Left kidney (tissue), 8 donors: ENCODE data around the gene LRRC58. TPM values are rescaled to one million over a fixed set of nuclear protein-coding genes. Genes with fewer than 3 reads are reported as not detected.
"Not testable (repeated sequence)": the region's sequence is repeated elsewhere in the genome, so short reads cannot be mapped to it uniquely, and the experiment has no call there.

Experiments
- DNase-seq: peaks from one replicate; pipeline ENCODE4 v3.0.0-alpha.2; 2013
- long read RNA-seq, 8 donors: transcript quantifications; one replicate each; lab custom pipeline, GENCODE V29; 2026
- polyA plus RNA-seq: library from polyadenylated mRNA; unstranded; fragments of 120-200 nt; gene quantifications from one replicate; pipeline ENCODE4 v1.2.1, GENCODE V29; 2013; ENCODE audit not compliant: insufficient read length

Gene LRRC58
- 37.4 TPM for polyA plus RNA-seq
- long read RNA-seq, donor 1, full-length matches to known transcripts, result 6 of 6 reads
- long read RNA-seq, donor 1, partial matches to known transcripts, result 0 of 6 reads
- long read RNA-seq, donor 1, other reads (novel, unspliced or antisense), result 0 of 6 reads
- long read RNA-seq, donor 2, full-length matches to known transcripts, result 8 of 8 reads
- long read RNA-seq, donor 2, partial matches to known transcripts, result 0 of 8 reads
- long read RNA-seq, donor 2, other reads (novel, unspliced or antisense), result 0 of 8 reads
- long read RNA-seq, donor 3, full-length matches to known transcripts, result 3 of 3 reads
- long read RNA-seq, donor 3, partial matches to known transcripts, result 0 of 3 reads
- long read RNA-seq, donor 3, other reads (novel, unspliced or antisense), result 0 of 3 reads
- long read RNA-seq, donor 4, result 0 reads
- long read RNA-seq, donor 5, full-length matches to known transcripts, result 8 of 8 reads
- long read RNA-seq, donor 5, partial matches to known transcripts, result 0 of 8 reads
- long read RNA-seq, donor 5, other reads (novel, unspliced or antisense), result 0 of 8 reads
- long read RNA-seq, donor 6, full-length matches to known transcripts, result 9 of 9 reads
- long read RNA-seq, donor 6, partial matches to known transcripts, result 0 of 9 reads
- long read RNA-seq, donor 6, other reads (novel, unspliced or antisense), result 0 of 9 reads
- long read RNA-seq, donor 7, full-length matches to known transcripts, result 7 of 7 reads
- long read RNA-seq, donor 7, partial matches to known transcripts, result 0 of 7 reads
- long read RNA-seq, donor 7, other reads (novel, unspliced or antisense), result 0 of 7 reads
- long read RNA-seq, donor 8, full-length matches to known transcripts, result 7 of 7 reads
- long read RNA-seq, donor 8, partial matches to known transcripts, result 0 of 7 reads
- long read RNA-seq, donor 8, other reads (novel, unspliced or antisense), result 0 of 7 reads

DNA sequence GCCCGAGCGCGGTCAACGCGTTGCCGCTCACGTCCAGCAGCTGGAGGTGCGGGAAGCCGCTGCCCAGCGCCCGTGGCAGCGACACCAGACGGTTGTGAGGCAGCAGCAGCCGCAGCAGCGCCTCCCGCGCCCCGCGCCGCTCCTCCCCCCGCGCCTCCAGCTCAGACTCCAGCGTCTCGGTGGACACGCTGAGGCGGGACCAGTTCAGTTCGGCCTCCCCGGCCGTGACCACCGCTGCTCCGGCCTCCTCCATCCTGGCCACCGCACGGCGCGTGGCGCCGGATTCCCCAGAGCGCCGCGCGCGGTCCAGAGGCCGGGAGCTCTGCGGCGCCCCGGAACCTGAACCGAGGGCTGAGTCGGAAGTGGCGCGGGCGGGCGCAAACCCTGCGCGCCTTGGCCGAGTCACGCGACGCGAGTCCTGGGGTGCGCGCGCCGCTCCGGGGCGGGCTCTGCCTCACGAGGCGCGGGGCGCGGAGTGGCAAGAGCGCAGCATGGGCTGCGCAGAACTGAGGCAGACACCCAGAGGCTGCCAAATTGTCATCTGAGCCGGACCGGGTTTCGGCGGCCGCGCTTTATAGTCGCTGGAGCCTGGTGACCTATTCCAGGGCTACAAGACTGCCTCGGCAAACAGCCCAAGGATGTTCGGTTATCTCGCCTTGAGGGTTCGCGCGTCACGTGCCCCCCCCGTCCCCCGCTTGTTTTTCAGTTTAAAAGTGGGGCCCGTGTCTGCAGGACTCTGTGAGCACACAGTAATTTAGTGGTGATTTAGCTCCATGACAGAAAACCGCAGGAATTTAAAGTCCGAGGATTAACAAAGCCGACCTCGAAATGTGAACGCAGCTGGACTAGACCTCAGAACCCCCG, at the start of gene LRRC58:
TSS of gene LRRC58 (minus strand) at position 364 of the 864 bp plus-strand sequence. CDS start at position 253, 111 bp downstream.
- DNase-seq, result peak; percentile 91

DNA sequence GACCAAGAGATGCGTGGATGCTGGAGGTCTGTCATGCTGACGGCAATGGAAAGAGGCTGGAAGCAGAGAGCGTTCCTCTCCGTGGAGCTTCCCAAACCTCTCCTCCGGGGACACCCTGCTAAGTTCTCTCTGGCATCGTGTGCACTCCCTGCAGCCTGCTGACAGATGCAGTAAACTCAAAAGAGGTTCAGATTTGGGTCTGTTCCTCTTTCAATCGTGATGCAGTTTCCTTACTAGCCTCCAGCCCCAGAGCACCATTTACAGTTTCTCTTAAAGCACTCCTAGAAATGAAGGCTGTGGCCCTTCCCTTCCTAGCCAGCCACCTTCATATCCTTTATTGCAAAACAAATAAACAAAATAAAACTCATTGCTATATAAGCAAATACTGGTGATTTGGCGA, 47.3 kb upstream of the LRRC58 start:
- no peak for DNase-seq

DNA sequence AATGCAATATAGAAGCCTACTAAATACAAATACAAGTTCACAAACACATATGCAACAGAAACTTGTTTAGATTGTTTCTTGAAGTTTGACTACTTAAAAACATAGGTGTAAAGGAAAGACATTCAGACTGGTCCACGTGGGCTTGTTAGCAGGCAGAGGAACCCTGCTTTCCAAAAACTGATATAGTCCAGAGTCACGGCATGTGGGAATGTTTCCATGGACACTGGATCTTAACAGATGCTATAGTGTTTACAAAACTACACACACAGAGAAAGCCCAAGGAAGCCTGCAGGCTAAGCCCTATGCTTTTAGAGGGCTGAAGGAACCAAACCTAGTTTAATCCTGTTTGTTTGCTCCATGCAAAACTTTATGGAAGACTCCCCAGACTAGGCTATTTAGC, 45.2 kb upstream of the LRRC58 start:
- no peak for DNase-seq

- no peak for DNase-seq
Measured at GRCh38 chr3:120393761-120394160, 44.6 kb upstream of the LRRC58 start.

GRCh38 chr3:120393243-120393642, 44.1 kb upstream of the LRRC58 start:
- no peak for DNase-seq

DNA sequence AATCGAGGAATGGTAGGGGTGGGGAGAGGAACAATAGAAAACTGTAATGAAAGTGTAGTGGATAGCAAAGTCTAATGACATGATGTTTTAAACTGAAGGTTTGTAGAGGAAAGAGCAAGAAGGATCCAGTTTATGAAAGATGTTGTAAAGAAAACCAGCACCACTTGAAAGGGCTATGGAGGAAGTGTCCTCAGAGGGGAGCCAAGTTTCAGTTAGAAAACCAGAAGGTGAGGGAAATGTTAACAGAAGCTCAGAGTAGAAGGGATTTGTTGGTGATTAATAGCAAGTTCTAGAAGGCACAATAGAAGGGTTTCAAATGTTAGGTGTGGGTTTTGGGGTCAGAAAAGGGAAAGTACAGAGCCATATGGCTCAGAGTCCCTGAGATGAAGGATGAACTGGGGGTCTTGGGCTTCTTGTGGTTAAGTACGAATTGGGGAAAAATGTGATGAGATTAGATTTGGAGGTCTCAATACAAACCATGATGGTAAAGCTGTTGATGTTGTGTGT, 33.8 kb upstream of the LRRC58 start:
- no peak for DNase-seq

GRCh38 chr3:120381503-120381902, 32.3 kb upstream of the LRRC58 start:
- no peak for DNase-seq

- DNase-seq, result not testable (repeated sequence)
Measured at GRCh38 chr3:120377948-120378347, 28.8 kb upstream of the LRRC58 start.

DNA sequence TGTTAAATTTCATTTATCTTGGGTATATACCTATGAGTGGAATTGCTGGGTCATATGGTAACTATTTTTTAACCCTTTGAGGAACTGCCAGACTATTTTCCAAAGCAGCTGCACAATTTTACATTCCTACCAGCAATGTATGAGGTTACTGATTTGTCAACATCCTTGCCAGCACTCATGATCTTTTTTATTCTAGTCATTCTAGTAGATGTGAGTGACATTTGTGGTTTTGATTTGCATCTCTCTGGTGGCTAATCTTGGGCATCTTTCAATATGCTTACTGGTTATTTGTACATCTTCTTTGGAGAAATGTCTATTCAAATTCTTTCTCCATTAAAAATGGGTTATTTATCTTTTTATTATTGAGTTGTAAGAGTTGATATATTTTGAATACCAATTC, 21.3 kb upstream of the LRRC58 start:
- no peak for DNase-seq

GRCh38 chr3:120369037-120369467, 19.9 kb upstream of the LRRC58 start:
- no peak for DNase-seq

- no peak for DNase-seq
Measured at GRCh38 chr3:120368172-120368571, 19.0 kb upstream of the LRRC58 start.

DNA sequence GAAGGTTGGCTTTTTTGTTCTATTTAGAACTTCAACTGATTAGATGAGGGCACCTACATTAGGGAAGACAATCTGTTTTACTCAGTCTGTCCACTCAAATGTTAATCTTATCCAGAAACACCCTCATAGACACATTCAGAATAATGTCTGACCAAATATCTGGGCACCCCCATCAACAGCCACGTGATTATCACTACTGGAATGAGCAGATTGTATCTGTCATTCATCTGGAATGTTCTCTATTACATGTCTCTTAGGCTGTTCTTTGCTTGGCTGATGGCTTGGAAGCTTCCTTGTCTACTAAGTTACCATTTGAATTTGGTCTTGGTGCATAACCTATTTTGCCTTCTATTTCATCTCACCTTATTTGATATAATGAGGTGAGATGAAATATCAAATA, 15.7 kb upstream of the LRRC58 start:
- no peak for DNase-seq

- no peak for DNase-seq
Measured at GRCh38 chr3:120364101-120364500, 14.9 kb upstream of the LRRC58 start.

GRCh38 chr3:120357807-120358206, 8.7 kb upstream of the LRRC58 start:
- no peak for DNase-seq

DNA sequence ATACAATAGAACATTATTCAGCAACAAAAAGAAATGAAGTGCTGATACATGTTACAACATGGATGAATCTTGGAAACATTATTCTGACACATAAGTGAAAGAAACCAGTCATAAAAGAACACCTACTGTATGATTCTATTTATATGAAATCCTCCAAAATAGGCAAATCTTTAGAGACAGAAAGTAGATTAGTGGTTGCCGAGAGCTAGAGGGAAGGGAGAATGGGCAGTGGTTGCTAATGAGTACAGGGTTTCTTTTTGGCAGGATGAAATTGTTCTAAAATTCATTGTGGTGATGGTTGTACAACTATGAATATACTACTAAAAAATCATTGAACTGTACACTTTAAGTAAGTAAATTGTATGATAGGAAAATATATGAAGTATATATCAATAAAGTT, 6.3 kb upstream of the LRRC58 start:
- DNase-seq, result no peak

DNA sequence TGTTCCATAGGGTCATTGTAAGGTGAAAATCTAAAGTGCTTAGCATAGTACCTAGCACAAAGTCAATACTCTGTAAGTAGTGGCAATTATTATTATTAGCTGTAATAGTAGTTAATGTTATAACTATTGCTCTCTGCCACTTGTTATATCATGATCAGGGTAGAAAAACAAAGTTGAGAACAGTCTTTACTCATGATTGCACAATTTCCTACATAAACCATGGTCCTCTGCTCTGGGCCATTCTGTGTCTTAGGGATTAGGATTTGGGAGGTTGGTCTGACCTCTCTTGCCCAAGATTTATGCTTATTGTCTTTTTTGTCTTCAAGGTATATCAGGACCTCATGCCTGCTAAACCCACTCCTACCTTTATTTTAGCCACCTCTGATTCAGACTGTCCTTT, 4.3 kb upstream of the LRRC58 start:
- no peak for DNase-seq

- no peak for DNase-seq
Measured at GRCh38 chr3:120352017-120352416, 2.9 kb upstream of the LRRC58 start.

GRCh38 chr3:120350401-120350941, 1.3 kb upstream of the LRRC58 start:
- DNase-seq, result peak; percentile 12

DNA sequence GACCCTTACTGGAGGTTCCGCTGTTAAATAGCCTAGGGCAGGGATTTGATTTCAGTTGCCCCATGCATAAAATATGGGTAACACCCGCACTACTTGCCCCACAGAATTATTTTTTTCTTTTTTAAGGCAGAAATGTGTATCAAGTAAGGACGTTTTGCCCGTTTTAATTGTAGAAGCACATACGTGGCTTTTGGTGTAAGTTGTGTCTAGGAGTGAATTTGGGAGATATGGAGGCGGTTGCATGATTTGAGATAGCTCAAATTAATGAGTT, 636 bp upstream of the LRRC58 start:
- no peak for DNase-seq

GRCh38 chr3:120348065-120348990, 826 bp downstream of the LRRC58 start:
- peak; percentile 24 for DNase-seq

- DNase-seq, result no peak
Measured at GRCh38 chr3:120344349-120344748, 4.8 kb downstream of the LRRC58 start.
